ENCODE data around the gene KYNU.

DNA sequence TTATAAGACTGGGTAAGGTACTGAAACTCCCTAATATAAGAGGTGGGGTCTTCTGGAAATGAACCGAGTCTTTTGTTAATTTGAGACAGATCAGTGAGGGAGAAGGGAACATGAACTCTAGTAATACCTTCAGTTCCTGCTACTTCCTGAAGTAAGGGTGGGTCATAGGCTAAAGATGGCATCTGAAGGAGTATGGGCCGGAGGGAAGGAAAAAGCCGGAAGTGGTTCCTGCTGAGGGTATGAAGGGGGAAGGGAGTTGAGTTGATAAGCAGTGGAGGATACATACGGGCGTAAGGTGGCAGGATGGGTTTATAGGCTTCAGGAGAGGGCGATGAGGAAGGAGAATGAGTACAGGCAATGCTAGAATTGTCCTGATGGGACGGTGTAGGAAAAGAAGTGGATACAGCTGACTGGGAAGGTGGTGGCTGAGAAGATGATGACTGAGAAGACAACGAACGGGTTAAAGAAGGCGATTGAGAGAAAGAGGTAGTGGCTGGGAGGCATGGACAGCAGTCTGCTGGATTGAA lies 58.2 kb downstream of the KYNU start:
- TF ChIP-seq, protein P1, sequence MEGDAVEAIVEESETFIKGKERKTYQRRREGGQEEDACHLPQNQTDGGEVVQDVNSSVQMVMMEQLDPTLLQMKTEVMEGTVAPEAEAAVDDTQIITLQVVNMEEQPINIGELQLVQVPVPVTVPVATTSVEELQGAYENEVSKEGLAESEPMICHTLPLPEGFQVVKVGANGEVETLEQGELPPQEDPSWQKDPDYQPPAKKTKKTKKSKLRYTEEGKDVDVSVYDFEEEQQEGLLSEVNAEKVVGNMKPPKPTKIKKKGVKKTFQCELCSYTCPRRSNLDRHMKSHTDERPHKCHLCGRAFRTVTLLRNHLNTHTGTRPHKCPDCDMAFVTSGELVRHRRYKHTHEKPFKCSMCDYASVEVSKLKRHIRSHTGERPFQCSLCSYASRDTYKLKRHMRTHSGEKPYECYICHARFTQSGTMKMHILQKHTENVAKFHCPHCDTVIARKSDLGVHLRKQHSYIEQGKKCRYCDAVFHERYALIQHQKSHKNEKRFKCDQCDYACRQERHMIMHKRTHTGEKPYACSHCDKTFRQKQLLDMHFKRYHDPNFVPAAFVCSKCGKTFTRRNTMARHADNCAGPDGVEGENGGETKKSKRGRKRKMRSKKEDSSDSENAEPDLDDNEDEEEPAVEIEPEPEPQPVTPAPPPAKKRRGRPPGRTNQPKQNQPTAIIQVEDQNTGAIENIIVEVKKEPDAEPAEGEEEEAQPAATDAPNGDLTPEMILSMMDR (IDR thresholded peaks at IDR 0.05; ENCODE audit: borderline replicate concordance, extremely low read depth, low read length, poor library complexity, severe bottlenecking) = no peak
- no peak for TF ChIP-seq EZH2 (IDR thresholded peaks at IDR 0.05; ENCODE audit: borderline replicate concordance, low read depth, low read length, severe bottlenecking)

Measured in DND-41 (cell line).